Keratinocyte (primary cell): ENCODE data around the gene CHST13. TPM values are rescaled to one million over a fixed set of nuclear protein-coding genes. Genes with fewer than 3 reads are reported as not detected.

ENCODE experiments used
- DNase-seq: peaks from one replicate; pipeline ENCODE4 v3.0.0-alpha.2; 2011; ENCODE audit warnings: low read depth, missing footprints, low spot score
- FAIRE-seq: peaks from 2 replicates; lab custom pipeline; 2011; peaks lifted over from hg19 to GRCh38; lab: Jason Lieb, UNC
- H2AFZ ChIP-seq: 2 replicates; pipeline ENCODE4 v1.6.0; 2012; ENCODE audit warnings: low read length, control low read depth, inconsistent platforms; ENCODE audit not compliant: control insufficient read depth
- H3K27ac ChIP-seq: 2 replicates; pipeline ENCODE4 v1.5.1; 2011; ENCODE audit warnings: low read length; ENCODE audit not compliant: control insufficient read depth, insufficient read depth
- H3K27me3 ChIP-seq: 3 replicates; pipeline ENCODE4 v1.6.0; 2011; ENCODE audit warnings: low read length; ENCODE audit not compliant: control insufficient read depth, insufficient read depth; ENCODE audit errors: extremely low read depth
- H3K36me3 ChIP-seq, 2 experiments: 2 replicates in 1 of 2; 3 replicates in 1 of 2; pipeline ENCODE4 v1.5.1; 2011; ENCODE audit warnings: low read length in 2 of 2, mild to moderate bottlenecking in 1 of 2; ENCODE audit not compliant: control insufficient read depth in 2 of 2, insufficient read depth in 2 of 2; ENCODE audit errors: extremely low read depth in 1 of 2
- H3K4me1 ChIP-seq: 3 replicates; pipeline ENCODE4 v1.5.1; 2011; ENCODE audit warnings: low read length; ENCODE audit not compliant: control insufficient read depth, insufficient read depth; ENCODE audit errors: extremely low read depth
- H3K4me2 ChIP-seq: 3 replicates; pipeline ENCODE4 v1.6.0; 2011; ENCODE audit warnings: low read depth, low read length; ENCODE audit not compliant: control insufficient read depth, insufficient read depth; ENCODE audit errors: extremely low read depth
- H3K4me3 ChIP-seq, 3 experiments: fragments of 200-600 bp in 1 of 3; sonication (generic) in 1 of 3; 2 replicates in 2 of 3; 3 replicates in 1 of 3; pipeline ENCODE4 v1.5.1; 2011 to 2016; ENCODE audit warnings: low read length in 3 of 3, mild to moderate bottlenecking in 3 of 3, control low read depth in 2 of 3, inconsistent platforms in 1 of 3, low read depth in 1 of 3, mixed read lengths in 1 of 3, mixed run types in 1 of 3, moderate library complexity in 1 of 3; ENCODE audit not compliant: control insufficient read depth in 2 of 3, insufficient read depth in 2 of 3; ENCODE audit errors: extremely low read depth in 1 of 3
- H3K79me2 ChIP-seq: 2 replicates; pipeline ENCODE4 v1.6.0; 2012; ENCODE audit warnings: low read length; ENCODE audit not compliant: control insufficient read depth, insufficient read depth
- H3K9ac ChIP-seq: 3 replicates; pipeline ENCODE4 v1.6.0; 2011; ENCODE audit warnings: low read length; ENCODE audit not compliant: control insufficient read depth, insufficient read depth; ENCODE audit errors: extremely low read depth
- H3K9me1 ChIP-seq: 3 replicates; pipeline ENCODE4 v1.6.0; 2011; ENCODE audit warnings: low read length; ENCODE audit not compliant: control insufficient read depth, insufficient read depth; ENCODE audit errors: extremely low read depth
- H3K9me3 ChIP-seq: 2 replicates; pipeline ENCODE4 v1.5.1; 2012; ENCODE audit warnings: low read depth, low read length; ENCODE audit not compliant: control insufficient read depth
- H4K20me1 ChIP-seq: 3 replicates; pipeline ENCODE4 v1.6.0; 2011; ENCODE audit warnings: low read length; ENCODE audit not compliant: control insufficient read depth, insufficient read depth; ENCODE audit errors: extremely low read depth
- EZH2 ChIP-seq: IDR thresholded peaks from one replicate; pipeline ENCODE4 v1.6.1; 2012; ENCODE audit warnings: inconsistent platforms, mild to moderate bottlenecking, low read length, moderate library complexity
- dilution Hi-C: fragments of 300-500 bp; cut with MboI; formaldehyde crosslinking; loops from one replicate; pipeline ENCODE4 v1.7.0; 2020; ENCODE audit warnings: low sequenced_read_pairs; ENCODE audit not compliant: extremely low pct_ligation_motif_present
- polyA plus RNA-seq, 5 experiments: library from polyadenylated mRNA; depleted of rRNA in 3 of 5; stranded (reverse) in 3 of 5; stranded (forward) in 1 of 5; unstranded in 1 of 5; fragments of >200 nt; gene quantifications; 1 replicate in 1 of 5; 2 replicates in 3 of 5; 3 replicates in 1 of 5; pipeline versions ENCODE4 v1.2.1 to v1.2.3, GENCODE V29; 2011 to 2012; ENCODE audit warnings: missing spikeins in 2 of 5, low read depth in 1 of 5, low replicate concordance in 1 of 5
- TF ChIP-seq, protein P1 (sequence below), 3 experiments: IDR thresholded peaks in 1 of 3; conservative IDR thresholded peaks in 1 of 3; optimal IDR thresholded peaks in 1 of 3; 2 replicates in 2 of 3; 3 replicates in 1 of 3; pipeline versions ENCODE3 to v1.5.1; 2011; ENCODE audit warnings: low read length in 3 of 3, mild to moderate bottlenecking in 3 of 3, moderate library complexity in 2 of 3, control low read depth in 1 of 3, inconsistent platforms in 1 of 3; ENCODE audit not compliant: insufficient read depth in 2 of 3; ENCODE audit errors: extremely low read depth in 1 of 3

The CHST13 gene
- polyA plus RNA-seq, 1 donor (not counting 4 experiments of a cell fraction or from before 2014, with no cell fraction given) = not detected

- Histone ChIP-seq H3K9me3 (no peaks in the 10 kb centered on the region), H3K27me3 (peaks cover 16% of the 10 kb centered on the region), H2AFZ (no peak overlapping the region), H3K4me2 (no peak overlapping the region), H3K4me1 (no peaks in the 10 kb centered on the region), H3K79me2 (no peaks in the 10 kb centered on the region), H3K9ac (no peak overlapping the region), H3K4me3 (no peak overlapping the region), H3K9me1 (no peaks in the 10 kb centered on the region), H4K20me1 (no peaks in the 10 kb centered on the region), H3K36me3 (no peaks in the 10 kb centered on the region), H3K27ac (no peak overlapping the region)
- FAIRE-seq (no peak), DNase-seq (no peak)
- dilution Hi-C loops = no loop called here
- no peak for TF ChIP-seq EZH2
- TF ChIP-seq, protein P1, sequence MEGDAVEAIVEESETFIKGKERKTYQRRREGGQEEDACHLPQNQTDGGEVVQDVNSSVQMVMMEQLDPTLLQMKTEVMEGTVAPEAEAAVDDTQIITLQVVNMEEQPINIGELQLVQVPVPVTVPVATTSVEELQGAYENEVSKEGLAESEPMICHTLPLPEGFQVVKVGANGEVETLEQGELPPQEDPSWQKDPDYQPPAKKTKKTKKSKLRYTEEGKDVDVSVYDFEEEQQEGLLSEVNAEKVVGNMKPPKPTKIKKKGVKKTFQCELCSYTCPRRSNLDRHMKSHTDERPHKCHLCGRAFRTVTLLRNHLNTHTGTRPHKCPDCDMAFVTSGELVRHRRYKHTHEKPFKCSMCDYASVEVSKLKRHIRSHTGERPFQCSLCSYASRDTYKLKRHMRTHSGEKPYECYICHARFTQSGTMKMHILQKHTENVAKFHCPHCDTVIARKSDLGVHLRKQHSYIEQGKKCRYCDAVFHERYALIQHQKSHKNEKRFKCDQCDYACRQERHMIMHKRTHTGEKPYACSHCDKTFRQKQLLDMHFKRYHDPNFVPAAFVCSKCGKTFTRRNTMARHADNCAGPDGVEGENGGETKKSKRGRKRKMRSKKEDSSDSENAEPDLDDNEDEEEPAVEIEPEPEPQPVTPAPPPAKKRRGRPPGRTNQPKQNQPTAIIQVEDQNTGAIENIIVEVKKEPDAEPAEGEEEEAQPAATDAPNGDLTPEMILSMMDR (optimal IDR thresholded peaks at IDR 0.05 in 1 of 3, IDR thresholded peaks at IDR 0.05 in 1 of 3, conservative IDR thresholded peaks at IDR 0.05 in 1 of 3; ENCODE audit: extremely low read depth in 1 of 3, insufficient read depth in 2 of 3, low read length in 3 of 3) = no peak
Observed at GRCh38 chr3:126553284-126554084, 29.5 kb downstream of the CHST13 start.

DNA sequence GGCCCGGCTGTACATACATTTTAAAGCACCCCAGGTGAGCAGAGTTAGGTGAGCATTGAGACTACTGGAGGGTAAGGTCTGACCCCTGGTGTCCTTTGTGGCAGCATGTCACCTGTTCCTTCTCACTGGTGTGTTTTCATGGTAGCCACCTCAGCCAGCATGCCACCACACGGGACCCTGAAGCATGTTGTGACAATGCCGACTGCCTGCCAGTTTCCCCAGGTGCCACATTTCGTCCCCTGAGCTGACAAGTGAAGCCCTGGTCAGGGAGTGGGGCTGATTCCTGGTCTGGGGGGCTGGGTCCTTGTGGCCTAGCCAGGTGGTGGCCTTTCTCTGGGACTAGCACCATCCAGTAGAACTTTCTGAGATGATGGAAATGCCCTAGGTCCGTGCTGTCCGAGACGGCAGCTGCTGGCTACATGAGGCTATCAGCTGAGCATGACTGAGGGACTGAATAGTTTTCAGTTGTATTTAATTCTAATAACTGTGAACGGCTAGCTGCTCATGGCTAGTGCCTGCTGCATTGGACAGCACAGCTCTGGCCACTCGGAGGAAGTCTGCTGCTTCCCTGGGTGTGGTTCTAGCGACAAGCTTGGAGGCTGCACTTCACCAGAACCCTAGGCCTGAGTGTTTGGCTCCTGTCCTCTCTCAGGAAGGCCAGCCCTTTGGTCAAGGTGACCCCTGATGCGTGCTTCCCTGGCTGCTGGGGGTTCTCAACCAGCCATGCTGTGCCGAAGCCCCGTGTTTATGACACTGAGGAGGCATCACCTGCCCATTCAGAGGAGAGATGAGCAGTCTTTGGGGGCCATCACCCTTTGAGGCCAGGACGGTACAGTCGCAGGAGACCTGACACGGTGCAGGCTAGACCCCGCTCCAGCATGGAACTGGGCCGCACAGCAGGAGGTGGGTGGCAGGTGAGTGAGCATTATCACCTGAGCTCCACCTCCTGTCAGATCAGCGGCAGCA is 30.9 kb downstream of the CHST13 start:
- H3K36me3 ChIP-seq = no peaks in the 10 kb centered on the region
- no peaks in the 10 kb centered on the region for H3K9me1 ChIP-seq
- H2AFZ ChIP-seq = no peak overlapping the region
- H3K79me2 ChIP-seq = no peaks in the 10 kb centered on the region
- no peak overlapping the region for H3K4me2 ChIP-seq
- peaks cover 8% of the 10 kb centered on the region for H3K27me3 ChIP-seq
- no peak overlapping the region for H3K4me3 ChIP-seq
- dilution Hi-C loops = no loop called here
- no peak for DNase-seq
- H3K9ac ChIP-seq = no peak overlapping the region
- no peak for FAIRE-seq
- no peaks in the 10 kb centered on the region for H3K4me1 ChIP-seq
- H4K20me1 ChIP-seq = no peaks in the 10 kb centered on the region
- H3K27ac ChIP-seq = no peak overlapping the region
- H3K9me3 ChIP-seq = no peaks in the 10 kb centered on the region
- TF ChIP-seq, protein P1 (optimal IDR thresholded peaks at IDR 0.05 in 1 of 3, IDR thresholded peaks at IDR 0.05 in 1 of 3, conservative IDR thresholded peaks at IDR 0.05 in 1 of 3; ENCODE audit: extremely low read depth in 1 of 3, insufficient read depth in 2 of 3, low read length in 3 of 3) = no peak
- no peak for TF ChIP-seq EZH2
